HepG2 (cell line): Measurements from ENCODE around the gene MGA. TPM values are rescaled to one million over a fixed set of nuclear protein-coding genes. Genes with fewer than 3 reads are reported as not detected.

ENCODE experiments used
- ATAC-seq: fragments of 200-7000 bp; cut with Tn5 transposase; 3 replicates; pipeline ENCODE4 v1.9.1; 2020; ENCODE audit warnings: mild to moderate bottlenecking, moderate library complexity
- BruUV-seq: library from RNA; stranded (reverse); fragments of 400-500 nt; replicated peaks from 2 replicates; lab custom pipeline; 2021; lab: Mats Ljungman, UMichigan
- CTCF ChIA-PET: fragments of 300-600 bp; formaldehyde crosslinking; extraction: SDS; loops from one replicate; lab custom pipeline; 2021; ENCODE audit warnings: low total read pairs, inconsistent platforms, low intra/inter-chr PET ratio; lab: Yijun Ruan, JAX
- POLR2A ChIA-PET: fragments of 350-600 bp; sonication (Branson Sonifier 250); formaldehyde crosslinking; loops from one replicate; lab custom pipeline; 2020; ENCODE audit warnings: antibody characterized with exemption, inconsistent platforms; lab: Yijun Ruan, JAX
- DNase-seq: peaks from one replicate; pipeline ENCODE4 v3.0.0-alpha.2; 2015; ENCODE audit warnings: low spot score
- FAIRE-seq: peaks from 3 replicates; lab custom pipeline; 2011; peaks lifted over from hg19 to GRCh38; lab: Jason Lieb, UNC
- H2AFZ ChIP-seq: one replicate; pipeline ENCODE4 v1.6.1; 2011; ENCODE audit warnings: low read length, inconsistent platforms
- H3K27ac ChIP-seq: fragments of 300-600 bp; 3 replicates; pipeline ENCODE4 v1.8.0; 2011; ENCODE audit warnings: mixed run types, mild to moderate bottlenecking, mixed read lengths, low read length, inconsistent platforms; ENCODE audit not compliant: insufficient read depth; ENCODE audit errors: extremely low read length
- H3K27me3 ChIP-seq, 2 experiments: fragments of 200-600 bp in 1 of 2; 2 replicates in 1 of 2; 3 replicates in 1 of 2; pipeline versions ENCODE4 v1.6.0 to v1.8.0; 2011; ENCODE audit warnings: low read length in 2 of 2, mild to moderate bottlenecking in 2 of 2, moderate library complexity in 2 of 2, inconsistent platforms in 1 of 2; ENCODE audit not compliant: insufficient read depth in 2 of 2, control insufficient read depth in 1 of 2
- H3K36me3 ChIP-seq, 2 experiments: fragments of 200-600 bp in 1 of 2; replicated peaks in 1 of 2; 2 replicates in 1 of 2; 3 replicates in 1 of 2; pipeline versions ENCODE4 v1.5.1 to v1.8.0; 2011; ENCODE audit warnings: low read length in 2 of 2, inconsistent platforms in 1 of 2; ENCODE audit not compliant: insufficient read depth in 2 of 2, control insufficient read depth in 1 of 2
- H3K4me1 ChIP-seq: 2 replicates; pipeline ENCODE4 v1.5.1; 2012; ENCODE audit warnings: low read length, inconsistent platforms; ENCODE audit not compliant: insufficient read depth
- H3K4me2 ChIP-seq: 2 replicates; pipeline ENCODE4 v1.6.0; 2011; ENCODE audit warnings: low read depth, low read length, inconsistent platforms
- H3K4me3 ChIP-seq, 3 experiments: fragments of 200-600 bp in 1 of 3; sonication (generic), shearing (Covaris generic) in 1 of 3; replicated peaks in 1 of 3; 2 replicates each; pipeline ENCODE4 v1.5.1; 2011 to 2016; ENCODE audit warnings: low read length in 3 of 3, inconsistent platforms in 2 of 3, low read depth in 2 of 3, mild to moderate bottlenecking in 2 of 3, control low read depth in 1 of 3, mixed read lengths in 1 of 3; ENCODE audit not compliant: insufficient read depth in 1 of 3
- H3K79me2 ChIP-seq: one replicate; pipeline ENCODE4 v1.6.1; 2011; ENCODE audit warnings: low read length, inconsistent platforms; ENCODE audit not compliant: insufficient read depth
- H3K9ac ChIP-seq: 2 replicates; pipeline ENCODE4 v1.6.0; 2011; ENCODE audit warnings: mild to moderate bottlenecking, low read depth, low read length, inconsistent platforms; ENCODE audit not compliant: insufficient read depth
- H3K9me3 ChIP-seq: 2 replicates; pipeline ENCODE4 v1.5.1; 2012; ENCODE audit warnings: mild to moderate bottlenecking, low read length
- H4K20me1 ChIP-seq: 2 replicates; pipeline ENCODE4 v1.6.0; 2011; ENCODE audit warnings: inconsistent platforms, mild to moderate bottlenecking, low read length, moderate library complexity; ENCODE audit not compliant: insufficient read depth
- CBFB ChIP-seq: sonication (generic); formaldehyde crosslinking; IDR thresholded peaks from 2 replicates; pipeline ENCODE4 v1.4.0; 2020; ENCODE audit warnings: missing genetic modification reagents
- CEBPG ChIP-seq: IDR thresholded peaks from 2 replicates; pipeline ENCODE4 v1.6.1; 2016
- EEA1 ChIP-seq: sonication (generic); formaldehyde crosslinking; IDR thresholded peaks from 2 replicates; pipeline ENCODE4 v1.5.1; 2020; ENCODE audit warnings: mild to moderate bottlenecking, missing genetic modification reagents, borderline replicate concordance
- LCORL ChIP-seq, 2 experiments: fragments of 450-650 bp in 1 of 2; sonication (generic) in 1 of 2; formaldehyde crosslinking in 1 of 2; IDR thresholded peaks; 2 replicates each; pipeline versions ENCODE4 v1.5.0 to v1.6.1; 2017 to 2020; ENCODE audit warnings: antibody characterized with exemption in 1 of 2, missing genetic modification reagents in 1 of 2
- NR2F1 ChIP-seq, 2 experiments: fragments of 450-650 bp in 1 of 2; formaldehyde crosslinking in 1 of 2; IDR thresholded peaks; 2 replicates each; pipeline versions ENCODE4 v1.5.0 to v1.6.1; 2016 to 2020; ENCODE audit warnings: mild to moderate bottlenecking in 1 of 2, missing compliant biosample characterization in 1 of 2, missing genetic modification reagents in 1 of 2, moderate library complexity in 1 of 2
- NR2F6 ChIP-seq, 2 experiments: IDR thresholded peaks; 2 replicates each; pipeline ENCODE4 v1.6.1; 2016; ENCODE audit warnings: antibody characterized with exemption in 1 of 2, mild to moderate bottlenecking in 1 of 2
- REPIN1 ChIP-seq: sonication (generic); formaldehyde crosslinking; IDR thresholded peaks from 2 replicates; pipeline ENCODE4 v1.8.0; 2022; ENCODE audit warnings: missing genetic modification reagents, low read depth, mild to moderate bottlenecking, borderline replicate concordance
- RXRB ChIP-seq: IDR thresholded peaks from 2 replicates; pipeline ENCODE4 v1.6.1; 2016; ENCODE audit warnings: borderline replicate concordance, missing genetic modification reagents, missing compliant biosample characterization
- SRY ChIP-seq: sonication (generic); formaldehyde crosslinking; IDR thresholded peaks from 2 replicates; pipeline ENCODE4 v1.8.0; 2022; ENCODE audit warnings: mild to moderate bottlenecking, missing genetic modification reagents
- STAT5B ChIP-seq: sonication (generic); formaldehyde crosslinking; IDR thresholded peaks from 2 replicates; pipeline ENCODE4 v1.4.0; 2020; ENCODE audit warnings: missing genetic modification reagents
- TEAD3 ChIP-seq: optimal IDR thresholded peaks from 2 replicates; pipeline ENCODE3; 2016; ENCODE audit warnings: borderline replicate concordance
- TGIF2 ChIP-seq: IDR thresholded peaks from 2 replicates; pipeline ENCODE4 v1.6.1; 2016; ENCODE audit warnings: control low read depth, missing compliant biosample characterization
- ZNF451 ChIP-seq: sonication (generic); formaldehyde crosslinking; IDR thresholded peaks from 2 replicates; pipeline ENCODE4 v1.5.0; 2020; ENCODE audit warnings: mild to moderate bottlenecking, missing genetic modification reagents
- ZNF543 ChIP-seq: sonication (generic); formaldehyde crosslinking; IDR thresholded peaks from 2 replicates; pipeline ENCODE4 v1.4.0; 2020; ENCODE audit warnings: mild to moderate bottlenecking, missing genetic modification reagents
- WGBS: methylation state at CpG from one replicate; pipeline ENCODE4 v1.1.6; 2017; ENCODE audit warnings: low lambda C conversion rate; 5-methylcytosine and 5-hydroxymethylcytosine counted together
- in situ Hi-C: cut with HindIII; loops from 2 replicates; pipeline ENCODE4 v1.10.0; 2017; ENCODE audit warnings: low pct_unique_long_range_greater_than_20kb; ENCODE audit not compliant: extremely low pct_ligation_motif_present
- intact Hi-C: fragments of 100-400 bp; cut with micrococcal nuclease; formaldehyde crosslinking; loops from one replicate; pipeline ENCODE4 v1.10.0; 2022; ENCODE audit not compliant: unreplicated experiment
- polyA plus RNA-seq, 8 experiments: library from polyadenylated mRNA; depleted of rRNA in 3 of 8; stranded (reverse) in 7 of 8; unstranded in 1 of 8; fragments of >200 nt; fragmentation: Illumina TruSeq in 4 of 8; extraction: Trizol in 4 of 8; gene quantifications; 2 replicates each; pipeline versions ENCODE4 v1.2.1 to v1.2.3, GENCODE V29; 2011 to 2016; ENCODE audit warnings: low read depth in 4 of 8, missing spikeins in 1 of 8, mixed read lengths in 1 of 8; ENCODE audit not compliant: insufficient read depth in 1 of 8
- total RNA-seq, 5 experiments: library from RNA; depleted of rRNA; stranded (reverse); fragments of >200 nt; fragmentation: Illumina TruSeq; extraction: Trizol; gene quantifications; 2 replicates each; pipeline ENCODE4 v1.2.3, GENCODE V29; 2016; ENCODE audit warnings: low read depth in 1 of 5
- TF ChIP-seq, protein P1 (sequence below): sonication (generic); formaldehyde crosslinking; IDR thresholded peaks from 2 replicates; pipeline ENCODE4 v1.8.1; 2022; ENCODE audit warnings: low read depth, mild to moderate bottlenecking, missing genetic modification reagents
- TF ChIP-seq, protein P2 (sequence below): sonication (generic); formaldehyde crosslinking; IDR thresholded peaks from 2 replicates; pipeline ENCODE4 v1.4.0; 2020; ENCODE audit warnings: missing genetic modification reagents
- TF ChIP-seq, protein P3 (sequence below): sonication (generic); formaldehyde crosslinking; IDR thresholded peaks from 2 replicates; pipeline ENCODE4 v1.4.0; 2020; ENCODE audit warnings: missing genetic modification reagents, borderline replicate concordance

The MGA gene
- total and polyA plus RNA-seq, 2 of the 13 experiments (the other 11 are each of a cell fraction or from before 2014, with no cell fraction given): 5.3 to 59.0 TPM

DNA sequence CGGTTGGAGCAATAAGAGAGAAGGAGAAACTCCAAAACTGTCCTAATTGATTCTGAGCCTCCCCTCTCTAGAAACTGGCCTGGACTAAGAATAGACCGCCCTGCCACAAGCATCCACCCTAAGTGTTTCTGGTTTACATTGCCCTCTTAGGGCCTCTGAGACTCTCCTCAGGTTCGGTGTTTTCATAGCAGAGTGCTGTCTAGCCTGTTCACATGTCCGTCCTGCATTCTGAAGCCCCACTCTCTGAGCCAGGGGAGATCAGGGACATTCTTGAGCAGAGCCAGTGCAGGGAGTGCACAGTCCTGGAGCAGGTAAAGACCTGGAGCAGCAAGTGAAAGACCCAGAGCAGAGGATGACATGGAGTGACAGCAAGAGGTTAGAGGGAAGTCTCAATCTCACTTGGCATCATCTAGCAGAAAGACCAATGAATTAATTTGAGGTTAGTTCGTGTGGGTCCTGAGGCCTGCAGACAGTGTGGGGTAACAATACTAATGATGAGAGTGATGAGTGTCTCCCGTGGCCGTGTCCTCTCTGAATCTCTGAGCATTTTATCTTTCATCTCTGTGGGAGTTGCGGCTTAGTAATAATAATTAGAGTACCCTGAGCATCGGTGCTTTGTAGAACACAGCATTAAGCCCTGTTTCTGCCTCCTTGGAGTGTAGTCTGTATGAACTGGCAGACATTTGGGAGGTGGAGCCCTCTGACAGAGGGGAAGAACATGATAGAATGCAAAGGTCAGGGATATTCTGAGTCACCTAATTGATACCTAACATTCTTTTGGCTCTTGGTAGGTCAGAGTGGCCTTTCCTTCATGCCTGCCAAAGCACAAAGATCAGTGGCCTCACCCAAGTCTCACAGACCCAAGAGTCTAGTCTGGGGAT is 138.6 kb downstream of the MGA start (continued):
- TF ChIP-seq, protein P1, sequence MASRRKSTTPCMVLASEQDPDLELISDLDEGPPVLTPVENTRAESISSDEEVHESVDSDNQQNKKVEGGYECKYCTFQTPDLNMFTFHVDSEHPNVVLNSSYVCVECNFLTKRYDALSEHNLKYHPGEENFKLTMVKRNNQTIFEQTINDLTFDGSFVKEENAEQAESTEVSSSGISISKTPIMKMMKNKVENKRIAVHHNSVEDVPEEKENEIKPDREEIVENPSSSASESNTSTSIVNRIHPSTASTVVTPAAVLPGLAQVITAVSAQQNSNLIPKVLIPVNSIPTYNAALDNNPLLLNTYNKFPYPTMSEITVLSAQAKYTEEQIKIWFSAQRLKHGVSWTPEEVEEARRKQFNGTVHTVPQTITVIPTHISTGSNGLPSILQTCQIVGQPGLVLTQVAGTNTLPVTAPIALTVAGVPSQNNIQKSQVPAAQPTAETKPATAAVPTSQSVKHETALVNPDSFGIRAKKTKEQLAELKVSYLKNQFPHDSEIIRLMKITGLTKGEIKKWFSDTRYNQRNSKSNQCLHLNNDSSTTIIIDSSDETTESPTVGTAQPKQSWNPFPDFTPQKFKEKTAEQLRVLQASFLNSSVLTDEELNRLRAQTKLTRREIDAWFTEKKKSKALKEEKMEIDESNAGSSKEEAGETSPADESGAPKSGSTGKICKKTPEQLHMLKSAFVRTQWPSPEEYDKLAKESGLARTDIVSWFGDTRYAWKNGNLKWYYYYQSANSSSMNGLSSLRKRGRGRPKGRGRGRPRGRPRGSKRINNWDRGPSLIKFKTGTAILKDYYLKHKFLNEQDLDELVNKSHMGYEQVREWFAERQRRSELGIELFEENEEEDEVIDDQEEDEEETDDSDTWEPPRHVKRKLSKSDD (CRISPR knock-in tag): no peak
- TF ChIP-seq NR2F1 (CRISPR knock-in tag; IDR thresholded peaks at IDR 0.05): 0 out of 4 replicates have a peak, but pooled peaks of 1 of the 2 experiments have one; percentile 16
- TF ChIP-seq TEAD3: peak; percentile 35
- 0 out of 2 replicates have a peak, but pooled peaks have one; percentile 11 for TF ChIP-seq NR2F6 (IDR thresholded peaks at IDR 0.05)
- TF ChIP-seq NR2F6 (CRISPR knock-in tag; IDR thresholded peaks at IDR 0.05): 0 out of 2 replicates have a peak, but pooled peaks have one; percentile 18
- TF ChIP-seq, all 625 proteins: peak for 7

DNA sequence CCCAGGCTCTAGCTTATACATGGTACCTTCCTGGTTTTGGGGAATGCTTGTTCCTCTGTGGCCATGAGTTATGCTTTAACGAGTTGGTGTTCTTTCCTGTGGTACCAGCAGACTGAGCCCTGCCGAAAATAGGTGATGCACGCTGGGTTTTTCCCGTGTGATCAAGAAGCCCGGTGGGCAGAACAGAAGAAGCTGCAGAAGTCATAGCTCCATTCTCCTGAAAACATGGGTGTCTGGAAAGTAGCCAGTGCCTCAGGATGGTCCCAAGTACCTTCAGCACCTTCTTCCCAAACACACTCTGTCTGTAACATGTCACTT is 139.2 kb downstream of the MGA start:
- Histone ChIP-seq H3K4me3 (no peak overlapping the region), H3K9ac (no peak overlapping the region), H3K27ac (no peak overlapping the region), H4K20me1 (no peaks in the 10 kb centered on the region), H2AFZ (no peak overlapping the region), H3K4me1 (peaks cover 37% of the 10 kb centered on the region), H3K27me3 (no peaks in the 10 kb centered on the region), H3K36me3 (no peaks in the 10 kb centered on the region), H3K79me2 (no peaks in the 10 kb centered on the region), H3K4me2 (peak overlapping the region; percentile 23), H3K9me3 (no peaks in the 10 kb centered on the region)
- no peak for FAIRE-seq
- intact Hi-C loops: no loop called here
- TF ChIP-seq, protein P2, sequence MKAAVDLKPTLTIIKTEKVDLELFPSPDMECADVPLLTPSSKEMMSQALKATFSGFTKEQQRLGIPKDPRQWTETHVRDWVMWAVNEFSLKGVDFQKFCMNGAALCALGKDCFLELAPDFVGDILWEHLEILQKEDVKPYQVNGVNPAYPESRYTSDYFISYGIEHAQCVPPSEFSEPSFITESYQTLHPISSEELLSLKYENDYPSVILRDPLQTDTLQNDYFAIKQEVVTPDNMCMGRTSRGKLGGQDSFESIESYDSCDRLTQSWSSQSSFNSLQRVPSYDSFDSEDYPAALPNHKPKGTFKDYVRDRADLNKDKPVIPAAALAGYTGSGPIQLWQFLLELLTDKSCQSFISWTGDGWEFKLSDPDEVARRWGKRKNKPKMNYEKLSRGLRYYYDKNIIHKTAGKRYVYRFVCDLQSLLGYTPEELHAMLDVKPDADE: no peak
- TF ChIP-seq CBFB (no peak), REPIN1 (CRISPR knock-in tag) (no peak), CEBPG (CRISPR knock-in tag) (no peak), EEA1 (CRISPR knock-in tag) (no peak), TGIF2 (no peak), RXRB (CRISPR knock-in tag) (no peak), ZNF543 (CRISPR knock-in tag) (no peak), ZNF451 (CRISPR knock-in tag) (no peak), STAT5B (CRISPR knock-in tag) (no peak), SRY (CRISPR knock-in tag) (no peak), LCORL (IDR thresholded peaks at IDR 0.05) (no peak), LCORL (CRISPR knock-in tag; IDR thresholded peaks at IDR 0.05) (no peak)
- TF ChIP-seq, protein P3, sequence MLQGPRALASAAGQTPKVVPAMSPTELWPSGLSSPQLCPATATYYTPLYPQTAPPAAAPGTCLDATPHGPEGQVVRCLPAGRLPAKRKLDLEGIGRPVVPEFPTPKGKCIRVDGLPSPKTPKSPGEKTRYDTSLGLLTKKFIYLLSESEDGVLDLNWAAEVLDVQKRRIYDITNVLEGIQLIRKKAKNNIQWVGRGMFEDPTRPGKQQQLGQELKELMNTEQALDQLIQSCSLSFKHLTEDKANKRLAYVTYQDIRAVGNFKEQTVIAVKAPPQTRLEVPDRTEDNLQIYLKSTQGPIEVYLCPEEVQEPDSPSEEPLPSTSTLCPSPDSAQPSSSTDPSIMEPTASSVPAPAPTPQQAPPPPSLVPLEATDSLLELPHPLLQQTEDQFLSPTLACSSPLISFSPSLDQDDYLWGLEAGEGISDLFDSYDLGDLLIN (CRISPR knock-in tag): no peak
- WGBS: 77% methylated on average over 4 of the region's 5 CpGs
- POLR2A ChIA-PET: no interaction called here
- ATAC-seq: no peak
- no TSS peak for BruUV-seq
- in situ Hi-C loops: no loop called here
- CTCF ChIA-PET: no interaction called here
- DNase-seq: no peak
